IMR-90 (cell line): Measurements from ENCODE around the gene NOS1AP.

ENCODE experiments used
- BHLHE40 ChIP-seq: fragments of 150-350 bp; IDR thresholded peaks from 2 replicates; pipeline ENCODE4 v1.6.1; 2016; ENCODE audit warnings: mild to moderate bottlenecking, low read depth, low read length
- CHD1 ChIP-seq: IDR thresholded peaks from 2 replicates; pipeline ENCODE4 v1.6.1; 2012; ENCODE audit warnings: low read depth, low read length, improper control_type of control experiment
- CTCF ChIP-seq: conservative IDR thresholded peaks from 2 replicates; pipeline ENCODE4 v1.5.1; 2012; ENCODE audit warnings: mild to moderate bottlenecking, low read depth, low read length, improper control_type of control experiment
- MXI1 ChIP-seq: IDR thresholded peaks from 2 replicates; pipeline ENCODE4 v1.6.1; 2012; ENCODE audit warnings: low read depth, mild to moderate bottlenecking, low read length, moderate library complexity, borderline replicate concordance
- POLR2A ChIP-seq: IDR thresholded peaks from 2 replicates; pipeline ENCODE4 v1.6.1; 2012; ENCODE audit warnings: mild to moderate bottlenecking, low read depth, low read length
- RAD21 ChIP-seq: IDR thresholded peaks from 2 replicates; pipeline ENCODE4 v1.6.1; 2012; ENCODE audit warnings: low read length, improper control_type of control experiment
- RCOR1 ChIP-seq: IDR thresholded peaks from 2 replicates; pipeline ENCODE4 v1.6.1; 2012; ENCODE audit warnings: mild to moderate bottlenecking, low read length, improper control_type of control experiment; ENCODE audit not compliant: insufficient replicate concordance
- SMC3 ChIP-seq: fragments of 150-350 bp; IDR thresholded peaks from 2 replicates; pipeline ENCODE4 v1.6.1; 2016; ENCODE audit warnings: low read depth, mild to moderate bottlenecking, antibody characterized with exemption, low read length, moderate library complexity
- USF2 ChIP-seq: fragments of 150-350 bp; IDR thresholded peaks from 2 replicates; pipeline ENCODE4 v1.6.1; 2017; ENCODE audit warnings: mild to moderate bottlenecking, antibody characterized with exemption, low read length, low read depth

- no peak for TF ChIP-seq CTCF
- TF ChIP-seq RAD21 = no peak
- TF ChIP-seq POLR2A = no peak
- TF ChIP-seq SMC3 = no peak
- TF ChIP-seq BHLHE40 = no peak
- TF ChIP-seq USF2 = no peak
- TF ChIP-seq MXI1 = no peak
- TF ChIP-seq CHD1 = no peak
- TF ChIP-seq RCOR1 = no peak
These were observed 316.2 kb downstream of the NOS1AP start for GRCh38 chr1:162385702-162386101.
